CD4-positive, alpha-beta T cell treated with Interleukin-15 for 4 hours (primary cell): ENCODE data around the gene SLC41A3.
"Not testable (repeated sequence)": the region's sequence is repeated elsewhere in the genome, so short reads cannot be mapped to it uniquely, and the experiment has no call there.

Experiments used
- DNase-seq: peaks from one replicate; pipeline ENCODE4 v3.0.0-alpha.2; 2020; ENCODE audit warnings: low spot score

SLC41A3 gene

DNA sequence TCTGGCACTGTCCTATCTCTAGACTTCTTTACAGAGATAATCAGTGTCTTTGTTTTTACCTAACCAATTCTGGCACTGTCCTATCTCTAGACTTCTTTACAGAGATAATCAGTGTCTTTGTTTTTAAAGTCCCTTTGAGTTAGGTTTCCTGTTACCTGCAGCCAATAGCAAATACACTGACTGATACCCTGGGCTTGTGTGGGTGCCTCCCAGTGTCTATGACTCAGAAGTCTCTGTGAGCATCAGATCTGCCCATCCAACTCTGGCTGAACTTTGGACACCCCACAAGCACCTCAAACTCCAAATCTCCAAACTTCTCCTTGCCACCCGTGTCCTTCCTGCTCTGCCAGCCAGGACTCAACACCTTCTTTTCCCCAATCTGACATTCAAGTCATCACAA lies 30.4 kb downstream of the SLC41A3 start:
- DNase-seq: no peak

DNA sequence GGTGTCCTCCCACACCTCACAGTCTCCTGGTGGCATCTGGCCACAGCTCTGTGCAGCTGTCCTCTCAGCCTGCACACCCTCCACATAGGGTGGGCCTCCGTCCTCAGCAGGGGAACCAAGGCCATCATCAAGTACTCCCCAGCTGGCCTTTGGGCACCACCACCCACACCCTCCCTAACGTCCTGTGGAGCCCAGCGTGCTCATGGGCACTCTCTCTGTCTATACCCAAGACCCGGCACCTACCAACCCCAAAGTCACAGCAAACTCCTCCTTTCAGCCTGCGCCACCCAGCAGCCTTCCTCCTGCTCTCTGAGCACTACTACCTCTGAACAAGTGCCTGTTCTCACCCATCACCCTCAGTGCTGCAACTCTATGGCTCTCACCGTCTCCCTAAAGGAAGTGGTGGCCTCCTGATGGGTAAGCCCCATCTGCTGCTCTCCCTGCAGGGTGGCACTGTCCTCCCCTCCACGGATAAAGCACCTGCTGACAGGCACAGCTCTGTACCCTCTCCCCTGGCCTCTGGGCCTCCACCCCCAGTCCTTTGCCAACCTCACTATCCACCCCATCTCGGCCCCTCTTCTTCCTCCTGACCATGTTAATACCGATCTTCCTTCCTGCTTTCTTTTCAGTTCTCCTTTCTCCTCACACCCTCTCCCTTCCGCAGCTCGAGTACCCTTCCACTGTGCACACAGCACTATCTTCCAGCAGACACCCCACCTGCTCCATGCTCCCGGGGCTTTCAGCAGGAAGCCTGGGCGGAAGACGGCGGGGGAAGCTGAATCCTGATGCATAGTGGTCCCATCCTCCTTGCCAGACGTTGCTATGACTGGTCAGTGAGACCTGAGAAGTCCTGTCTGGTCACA lies 31.5 kb downstream of the SLC41A3 start:
- no peak for DNase-seq

DNA sequence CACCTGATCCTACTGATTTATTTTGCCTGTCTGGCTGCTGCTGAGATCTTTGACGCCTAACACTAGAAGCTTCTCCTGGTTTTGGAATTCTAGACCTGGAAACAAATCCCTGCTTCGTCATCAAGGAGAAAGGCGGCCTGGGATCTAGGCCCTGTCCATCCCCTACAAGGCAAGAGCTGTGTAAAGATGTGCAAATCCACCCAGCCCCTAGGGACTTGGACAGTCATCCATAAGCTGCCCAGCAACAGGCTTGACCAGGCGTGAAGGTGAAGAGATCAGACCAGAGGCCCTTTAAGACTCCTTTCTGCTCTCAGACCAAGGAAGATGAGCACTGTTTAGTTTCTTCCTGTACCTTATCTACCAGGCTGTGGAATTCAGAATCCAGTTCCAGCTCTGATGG lies 32.2 kb downstream of the SLC41A3 start:
- no peak for DNase-seq

DNA sequence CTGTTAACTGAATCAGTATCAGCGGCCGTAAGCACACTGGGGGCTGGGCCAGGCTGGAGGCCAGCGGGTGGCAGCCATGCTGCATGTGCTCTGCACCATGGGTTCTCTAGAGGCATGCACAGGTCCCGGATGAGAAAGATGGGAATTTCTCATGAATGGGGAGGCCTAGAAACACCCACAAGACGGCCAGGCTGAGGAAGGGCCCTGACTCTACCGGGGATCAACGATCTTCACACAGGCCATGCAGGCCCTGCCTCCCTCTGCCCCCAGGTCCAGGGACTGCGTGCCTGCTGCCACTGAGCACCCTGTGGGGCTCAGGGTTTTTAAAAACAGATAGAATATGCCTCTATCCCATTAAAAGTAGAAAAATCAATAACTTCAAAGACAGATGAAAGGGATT lies 32.7 kb downstream of the SLC41A3 start:
- no peak for DNase-seq

DNA sequence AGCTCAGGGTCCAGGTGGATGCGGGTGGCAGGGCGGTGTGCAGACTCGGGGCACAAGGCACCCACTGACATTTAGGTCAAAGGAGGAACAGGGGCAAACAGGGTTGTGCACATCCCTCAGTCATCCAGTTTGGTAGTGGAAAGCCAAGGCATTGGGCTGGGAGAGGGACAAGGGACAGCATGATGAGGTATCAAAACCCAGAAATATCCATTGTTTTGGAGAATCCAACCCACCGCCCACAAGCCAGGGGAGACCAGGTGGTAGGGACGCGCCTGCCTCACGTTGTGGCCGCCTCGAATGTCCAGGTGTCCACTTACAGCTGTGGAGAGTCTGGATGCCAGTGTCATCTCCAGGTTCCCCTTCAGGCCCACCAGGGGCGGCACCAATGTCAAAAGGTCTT lies 33.3 kb downstream of the SLC41A3 start:
- no peak for DNase-seq

DNA sequence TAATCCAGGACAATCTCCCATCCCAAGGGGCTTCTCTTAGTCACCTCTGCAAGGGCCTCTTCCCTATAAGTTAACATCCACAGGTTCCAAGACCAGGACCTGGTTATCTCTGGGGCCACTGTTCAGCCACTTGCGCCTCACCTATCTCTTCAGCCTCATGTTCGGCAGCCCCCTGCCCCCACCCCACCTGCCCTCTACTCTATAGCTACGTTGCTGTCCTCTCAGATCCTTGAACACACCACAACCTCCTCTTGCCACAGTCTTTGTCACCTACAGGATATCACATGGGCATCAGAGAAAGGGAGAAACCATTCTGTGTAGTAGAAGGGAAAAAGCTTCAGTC lies 33.9 kb downstream of the SLC41A3 start:
- no peak for DNase-seq

DNA sequence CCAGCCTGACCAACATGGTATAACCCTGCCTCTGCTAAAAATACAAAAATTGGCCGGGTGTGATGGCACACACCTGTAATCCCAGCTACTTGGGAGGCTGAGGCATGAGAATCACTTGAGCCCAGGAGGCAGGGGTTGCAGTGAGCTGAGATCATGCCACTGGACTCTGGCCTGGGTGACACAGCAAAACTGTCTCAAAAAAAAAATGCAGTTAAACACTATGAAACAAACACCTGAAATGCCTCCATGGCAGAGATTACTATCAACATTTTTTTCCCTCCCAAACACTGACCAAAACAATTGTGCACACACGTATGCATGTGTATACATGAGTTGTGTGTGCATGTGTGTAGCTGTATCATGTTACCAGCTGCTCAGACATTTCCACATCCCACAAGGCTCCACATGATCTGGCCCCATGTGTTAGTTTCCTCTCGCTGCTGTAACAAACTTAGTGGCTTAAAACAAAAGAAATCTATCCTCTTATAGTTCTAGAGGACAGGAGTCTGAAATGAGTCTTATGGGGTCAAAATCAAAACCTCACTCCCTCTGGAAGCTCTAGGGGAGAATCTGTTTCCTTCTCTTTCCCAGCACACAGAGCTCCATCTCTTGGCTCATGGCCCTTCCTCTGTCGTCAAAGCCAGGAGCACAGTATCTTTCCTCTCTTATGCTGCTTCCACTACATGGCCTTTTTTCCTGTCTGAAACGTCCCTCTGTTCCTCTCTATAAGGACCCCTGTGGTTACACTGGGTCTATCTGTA lies 34.5 kb downstream of the SLC41A3 start:
- DNase-seq: no peak

DNA sequence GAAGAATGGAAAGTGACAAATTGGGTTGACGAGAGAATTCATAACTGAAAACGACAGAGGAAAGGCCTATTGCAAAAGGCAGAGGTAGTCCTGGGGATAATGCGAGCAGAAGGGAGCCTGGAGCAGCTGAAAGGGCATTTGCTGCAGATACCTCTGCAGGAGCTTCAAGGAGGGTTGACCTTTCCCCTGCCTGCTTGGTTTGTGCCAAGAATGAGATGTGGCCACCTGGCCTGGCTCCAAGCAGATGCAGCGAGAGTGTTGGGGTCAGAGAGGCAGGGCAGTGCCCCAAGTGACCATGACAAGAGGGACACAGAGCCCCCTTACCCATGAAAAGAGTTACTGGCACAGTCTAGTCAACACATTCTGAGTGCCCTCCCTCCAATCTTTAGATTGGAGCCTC lies 43.5 kb downstream of the SLC41A3 start:
- DNase-seq: no peak

DNA sequence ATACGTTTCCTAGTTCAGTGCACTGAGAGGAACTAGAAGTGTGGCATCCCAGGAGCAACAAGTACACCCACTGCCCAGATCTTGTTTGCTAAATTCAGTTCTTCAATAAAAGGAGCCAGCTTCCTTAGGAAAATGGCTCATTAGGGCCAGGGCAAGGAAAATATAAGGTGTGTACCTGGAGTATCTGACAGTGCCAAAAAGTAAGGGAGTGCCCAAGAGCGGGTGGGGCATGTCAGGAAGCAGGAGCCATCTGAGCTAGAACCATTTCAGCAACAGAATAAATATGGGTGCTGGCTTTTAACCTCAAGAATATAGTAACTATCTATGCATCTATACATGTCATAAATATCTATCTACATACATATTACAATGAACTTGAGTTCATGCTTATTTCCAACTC lies 44.1 kb downstream of the SLC41A3 start:
- DNase-seq: no peak

DNA sequence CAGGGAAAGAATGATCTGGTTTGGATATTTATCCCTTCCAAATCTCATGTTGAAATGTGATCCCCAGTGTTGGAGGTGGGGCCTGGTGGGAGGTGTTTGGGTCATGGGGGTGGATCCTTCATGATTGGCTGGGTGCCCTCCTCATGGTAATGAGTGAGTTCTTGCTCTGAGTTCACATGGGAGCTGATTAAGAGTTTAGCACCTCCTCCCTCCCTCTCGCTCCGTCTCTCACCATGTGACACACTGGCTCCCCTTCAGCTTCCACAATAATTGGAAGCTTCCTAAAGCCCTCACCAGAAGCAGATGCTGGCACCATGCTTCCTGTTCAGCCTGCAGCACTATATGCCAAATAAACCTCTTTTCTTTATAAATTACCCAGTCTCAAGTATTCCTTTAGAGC lies 45.1 kb downstream of the SLC41A3 start:
- DNase-seq: not testable (repeated sequence)

DNA sequence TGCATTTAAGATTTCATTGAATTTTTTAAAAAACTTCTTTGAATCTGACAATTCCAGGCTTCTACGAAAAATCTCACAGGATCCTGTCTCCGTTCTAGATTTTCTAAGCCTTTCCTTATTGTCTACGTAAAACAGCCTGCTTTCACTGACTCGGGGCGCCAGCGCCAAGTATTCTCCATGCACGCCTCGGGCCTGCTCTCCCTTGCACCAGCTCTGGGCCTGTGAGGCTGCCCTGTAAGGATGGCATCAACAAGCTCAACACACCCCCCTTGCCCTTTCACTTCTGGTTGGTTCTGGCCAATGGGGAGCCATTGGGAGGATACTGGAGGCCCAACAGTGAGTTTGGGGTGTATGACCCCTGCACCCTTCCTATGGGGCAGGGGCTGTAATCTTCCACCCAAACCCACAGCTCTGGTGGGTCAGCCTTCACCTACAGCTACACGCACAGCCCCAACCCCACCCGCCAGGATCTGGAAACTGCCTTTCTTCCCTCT lies 47.8 kb downstream of the SLC41A3 start:
- no peak for DNase-seq

DNA sequence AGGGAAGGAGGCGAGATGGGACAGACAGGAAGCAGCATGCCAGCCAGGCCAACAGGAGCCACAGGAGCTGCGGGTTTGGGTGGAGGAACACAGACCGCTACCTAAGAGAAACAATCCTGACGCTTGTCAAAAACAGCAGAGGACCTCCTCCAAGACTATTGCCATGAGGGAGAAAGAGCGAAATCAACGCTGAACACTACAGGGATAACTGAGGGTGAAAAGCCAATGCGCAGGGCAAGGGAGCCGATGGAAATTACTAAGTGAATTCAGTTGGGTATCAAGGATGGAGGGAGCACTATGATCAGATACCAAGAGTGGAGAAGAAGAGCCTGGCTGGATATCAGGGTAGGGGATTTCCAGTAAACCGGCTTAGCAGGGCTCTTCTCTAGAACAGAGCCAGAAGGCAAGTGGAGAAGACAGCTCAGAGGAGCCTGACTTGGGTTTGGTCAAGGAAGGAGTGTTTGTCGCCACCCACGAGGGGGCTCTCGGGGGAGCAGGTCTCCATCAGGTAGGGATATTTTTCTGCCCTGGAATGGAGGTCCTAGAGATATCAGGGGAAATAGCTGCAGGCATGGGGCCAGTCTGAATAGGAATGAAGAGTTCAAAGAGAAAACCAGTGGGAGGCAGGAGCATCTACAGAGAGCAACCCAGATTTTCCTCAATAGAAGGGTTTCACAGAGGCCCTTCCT lies 48.4 kb downstream of the SLC41A3 start:
- DNase-seq: no peak

DNA sequence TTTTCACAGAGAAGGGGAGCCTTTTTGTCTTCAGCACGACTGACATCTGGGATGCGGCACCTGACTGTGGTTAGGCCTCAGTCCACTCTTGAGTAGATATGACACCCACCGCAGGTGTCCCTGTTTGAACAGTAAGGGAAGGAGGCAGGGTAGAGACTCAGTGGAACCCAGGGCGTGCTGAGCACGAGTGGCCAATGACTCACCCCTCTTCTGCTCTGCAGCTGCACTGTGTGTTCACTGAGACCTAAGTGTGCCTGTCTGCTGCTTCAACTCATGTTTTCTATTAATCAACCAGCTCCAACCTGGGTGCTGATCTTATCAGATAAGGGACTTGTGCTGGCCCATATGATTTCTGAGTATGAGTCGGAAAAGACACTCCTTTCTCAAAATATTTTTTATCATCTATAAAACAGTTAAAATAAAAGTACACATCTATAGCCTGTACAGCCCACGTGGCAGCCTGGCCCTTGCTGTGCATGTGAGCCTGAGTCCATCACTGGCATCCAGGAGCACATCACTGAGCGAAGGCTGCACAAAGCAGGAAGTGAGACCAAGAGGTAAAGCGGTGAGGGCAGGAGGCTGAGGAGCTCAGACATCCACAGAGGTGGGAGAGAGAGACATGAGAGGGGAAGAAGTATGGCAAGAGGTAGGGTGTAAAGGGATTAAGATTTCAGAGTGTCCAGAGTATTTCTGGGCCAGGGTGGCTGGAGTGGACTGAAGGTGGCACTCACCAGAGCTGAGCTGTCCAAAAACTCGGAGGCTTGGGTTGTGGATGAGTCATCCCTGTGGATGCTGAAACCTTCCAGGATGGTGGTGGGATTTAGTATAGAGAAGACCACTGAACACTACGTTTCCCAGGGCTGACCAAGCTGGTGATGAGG lies 49.2 kb downstream of the SLC41A3 start:
- DNase-seq: peak; percentile 6

DNA sequence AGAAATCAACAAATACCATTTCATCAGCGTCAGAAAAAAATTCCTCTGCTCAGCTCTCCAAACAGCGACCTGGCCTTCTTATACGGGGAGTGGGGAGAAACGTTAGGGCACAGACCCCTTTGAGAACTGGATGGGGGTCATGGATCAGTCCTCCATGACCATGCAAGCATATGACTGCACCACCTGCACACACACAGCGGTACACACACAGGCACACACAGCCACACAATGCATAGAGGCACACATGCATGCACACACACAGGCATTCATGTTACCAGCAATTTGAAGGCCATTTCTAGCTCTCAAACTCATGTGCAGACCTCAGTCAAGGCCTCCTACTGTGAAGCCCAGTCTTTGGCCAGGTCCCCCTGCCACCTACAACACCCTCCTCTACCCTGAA lies 50.2 kb downstream of the SLC41A3 start:
- DNase-seq: no peak

DNA sequence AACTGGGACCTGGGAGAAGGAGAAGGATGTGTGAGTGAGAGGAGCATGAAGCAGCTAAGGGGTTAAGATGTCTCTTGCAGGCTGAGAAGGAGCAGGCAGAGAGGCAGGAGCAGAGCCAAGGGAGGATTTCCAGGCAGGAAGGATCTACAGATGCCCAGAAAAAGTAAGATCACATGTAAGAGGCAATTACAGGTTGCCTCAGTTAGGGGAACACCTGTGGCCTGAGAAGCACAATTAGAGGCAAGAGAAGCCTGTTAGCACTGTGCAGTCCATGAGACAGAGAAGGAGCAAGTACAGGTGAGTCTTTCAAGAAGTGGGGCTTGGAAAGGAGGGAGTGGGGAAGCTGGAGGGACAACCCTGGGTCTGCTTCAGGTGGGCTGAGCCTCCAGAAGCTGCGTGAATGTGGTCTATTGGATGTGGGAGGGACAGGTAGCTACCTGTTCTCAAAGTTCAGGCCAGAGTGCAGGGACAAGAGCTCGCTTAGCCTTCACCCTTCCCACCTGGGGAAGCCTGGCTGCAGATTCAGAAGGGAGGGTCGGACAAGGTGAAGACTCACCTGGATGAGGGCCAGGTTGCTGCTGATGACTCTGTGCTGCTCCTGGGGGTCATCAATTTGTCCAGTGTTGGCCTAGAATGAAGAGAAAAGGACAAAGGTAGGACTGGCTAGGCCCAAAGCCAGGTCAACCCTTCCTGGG lies 50.7 kb downstream of the SLC41A3 start:
- no peak for DNase-seq

DNA sequence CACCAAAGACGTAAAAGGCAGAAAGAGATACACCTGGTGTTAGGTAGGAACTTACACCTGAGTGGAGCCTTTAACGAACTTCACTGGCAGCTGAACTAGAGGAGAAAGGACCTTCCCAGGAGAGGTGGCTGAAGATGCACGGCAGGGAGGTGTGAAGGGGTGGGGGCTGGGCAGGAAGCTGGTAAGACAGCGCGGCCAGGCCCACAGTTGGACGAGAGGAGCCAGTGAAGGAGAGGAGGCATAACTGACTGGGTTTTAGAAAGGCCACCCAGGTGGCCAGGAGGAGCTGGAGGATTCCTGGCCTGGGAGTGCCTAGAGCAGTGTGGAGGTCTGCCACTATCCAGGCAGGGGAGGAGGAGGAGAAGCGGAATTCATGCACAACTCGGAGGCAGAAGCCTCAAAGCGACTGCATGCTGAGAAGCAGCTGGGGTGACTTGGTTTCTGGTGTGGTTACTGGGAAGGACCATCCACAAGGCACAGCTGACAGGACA lies 51.9 kb downstream of the SLC41A3 start:
- DNase-seq: no peak

DNA sequence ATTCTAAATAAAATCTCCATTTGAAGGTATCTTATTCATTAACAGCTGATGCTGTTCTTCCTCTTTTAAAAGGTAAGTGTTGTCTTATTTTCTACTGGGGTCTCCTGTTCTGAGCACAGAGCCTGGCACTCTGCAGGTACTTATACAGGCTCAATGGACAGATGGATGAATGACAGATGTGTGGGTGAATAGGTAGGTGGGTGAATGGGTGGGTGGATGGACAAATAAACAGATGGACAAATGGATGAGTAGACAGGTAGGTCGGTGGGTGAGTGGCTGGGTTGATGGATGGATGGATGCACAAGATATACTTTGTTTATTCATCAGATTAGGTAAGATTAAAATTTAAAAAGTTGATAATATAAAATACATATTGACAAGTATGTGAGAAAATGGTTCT lies 53.5 kb downstream of the SLC41A3 start:
- DNase-seq: no peak

DNA sequence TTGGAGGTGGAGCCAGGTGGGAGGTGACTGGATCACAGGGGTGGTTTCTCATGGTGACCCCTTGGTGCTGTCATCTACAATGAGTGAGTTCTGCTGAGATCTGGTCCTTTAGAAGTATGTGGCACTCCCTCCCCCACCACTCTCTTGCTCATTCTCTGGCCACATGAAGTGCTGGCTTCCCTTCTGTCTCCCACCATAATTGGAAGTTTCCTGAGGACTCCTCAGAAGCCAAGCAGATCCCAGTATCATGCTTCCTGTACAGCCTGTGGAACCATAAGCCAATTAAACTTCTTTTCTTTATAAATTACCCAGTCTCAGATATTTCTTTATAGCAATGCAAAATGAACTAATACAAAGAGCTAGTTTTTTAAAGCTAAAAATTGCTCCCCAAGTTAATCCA lies 54.7 kb downstream of the SLC41A3 start:
- DNase-seq: no peak

DNA sequence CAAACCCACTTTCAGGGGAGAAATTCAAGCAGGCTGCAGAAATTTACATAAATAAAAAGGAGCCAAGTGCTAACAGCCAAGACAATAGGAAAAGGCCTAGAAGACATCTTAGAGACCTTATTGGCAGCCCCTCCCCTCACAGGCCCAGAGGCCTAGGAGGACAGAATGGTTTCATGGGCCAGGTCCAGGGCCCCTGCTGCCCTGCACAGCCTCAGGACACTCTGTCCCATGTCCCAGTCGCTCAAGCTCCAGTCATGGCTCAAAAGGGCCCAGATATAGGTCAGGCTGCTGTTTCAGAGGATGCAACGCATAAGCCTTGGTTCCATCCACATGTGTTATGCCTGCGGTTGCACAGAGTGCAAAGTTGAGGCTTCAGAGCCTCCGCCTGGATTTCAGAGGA lies 55.8 kb downstream of the SLC41A3 start:
- no peak for DNase-seq

DNA sequence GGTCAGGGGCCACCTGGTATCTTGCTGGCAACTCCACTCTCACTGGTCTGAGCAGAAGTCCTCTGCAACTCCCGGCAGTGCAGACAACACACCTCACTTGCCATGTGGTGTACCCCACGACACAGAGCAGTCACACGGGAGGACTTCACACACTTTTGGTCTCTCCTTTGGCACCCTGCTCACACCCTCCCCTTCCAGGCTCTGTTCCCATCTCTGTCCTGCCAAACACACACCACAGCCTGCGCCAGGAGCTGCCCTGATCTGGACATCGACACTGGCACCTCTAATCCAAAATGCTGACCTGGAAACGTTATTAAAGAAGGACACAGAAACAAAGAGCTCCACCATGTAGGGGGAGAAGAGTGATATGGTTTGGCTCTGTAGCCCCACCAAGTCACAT lies 57.2 kb downstream of the SLC41A3 start:
- no peak for DNase-seq

DNA sequence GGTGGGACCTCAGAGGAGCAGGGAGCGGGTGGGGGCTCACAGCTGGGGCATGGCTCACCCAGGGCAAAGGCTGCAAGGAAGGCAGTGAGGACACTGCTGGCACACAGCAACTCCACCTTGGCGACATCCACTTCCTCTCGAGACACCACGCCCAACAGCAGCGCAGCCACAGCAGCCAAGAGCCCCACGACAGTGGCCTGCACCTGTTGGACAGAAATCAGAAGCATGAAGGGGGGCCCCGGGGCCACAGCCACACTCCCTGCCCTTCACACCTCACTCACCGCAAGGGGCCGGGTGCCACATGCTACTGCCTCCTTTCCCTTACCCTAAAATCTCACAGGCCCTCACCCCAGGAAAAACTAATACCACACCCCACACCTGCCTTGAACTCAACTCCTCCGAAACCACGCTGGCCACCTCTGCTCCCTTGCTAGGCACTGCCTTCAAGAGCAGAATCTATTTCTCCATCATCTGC lies 57.6 kb downstream of the SLC41A3 start:
- no peak for DNase-seq
